Measurements from ENCODE around the gene TRMT5. TPM values are rescaled to one million over a fixed set of nuclear protein-coding genes. Genes with fewer than 3 reads are reported as not detected.

Gene TRMT5
- total RNA-seq, 2 donors from 2014 or later, result 8.3 to 9.5 TPM

DNA sequence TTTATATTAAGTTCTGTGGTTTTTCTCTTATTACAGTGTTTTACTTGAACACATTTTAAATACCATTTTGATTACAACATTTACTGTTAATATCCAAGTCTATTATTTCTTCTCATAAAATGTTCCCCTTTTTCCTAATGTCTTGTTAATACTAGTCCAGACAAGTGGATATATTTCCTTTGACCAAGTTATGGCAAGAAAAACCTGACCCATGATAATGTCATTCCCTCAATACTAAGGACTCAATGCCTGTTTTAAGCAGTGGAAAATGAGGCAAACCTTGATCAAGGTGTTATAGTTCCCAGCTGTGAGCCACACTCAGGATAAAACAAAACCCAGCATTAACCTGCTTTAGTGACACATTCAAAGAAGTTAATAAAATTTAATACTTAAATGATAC, 12.2 kb downstream of the TRMT5 start:
- intact Hi-C loops (cut with DNase I, micrococcal nuclease), result no loop called here
- ATAC-seq (no peak), DNase-seq (no peak)

DNA sequence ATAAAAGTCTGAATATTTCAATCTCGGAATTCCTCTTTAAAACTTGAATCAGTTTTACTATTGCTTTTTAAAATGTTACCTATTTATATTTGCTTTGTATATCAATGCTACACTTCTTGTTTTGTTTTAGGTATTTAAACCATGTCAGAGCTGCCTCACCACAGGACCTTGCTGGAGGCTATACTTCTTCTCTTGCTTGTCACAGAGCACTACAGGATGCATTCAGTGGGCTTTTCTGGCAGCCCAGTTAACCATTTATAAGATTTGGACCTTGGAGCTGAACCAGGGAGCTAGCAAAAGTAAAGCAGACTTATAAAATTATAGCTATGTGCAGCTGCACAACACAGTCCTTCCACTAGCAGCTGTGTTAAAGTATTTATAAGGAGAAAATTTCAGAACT, 12.8 kb downstream of the TRMT5 start:
- no peak for DNase-seq
- no peak for ATAC-seq
- intact Hi-C loops (cut with DNase I, micrococcal nuclease), result no loop called here

DNA sequence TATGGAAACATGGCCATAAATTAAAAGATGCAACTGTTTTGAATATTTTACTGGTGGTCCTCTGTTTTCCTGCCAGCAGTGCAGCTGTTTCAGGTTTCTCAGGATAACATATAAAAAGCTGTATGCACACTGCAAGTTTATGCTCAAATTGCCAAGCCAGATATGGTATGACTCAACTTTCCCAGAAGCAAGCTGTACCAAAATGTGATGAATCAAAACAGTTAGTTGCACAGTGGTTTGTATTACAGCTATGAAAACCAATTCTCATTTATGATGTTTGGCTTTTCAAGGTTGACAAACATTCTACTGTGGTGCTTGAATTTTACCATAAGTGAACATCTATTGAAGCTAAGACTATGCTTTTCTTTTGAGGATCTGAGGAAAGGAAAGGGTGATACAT, 15.5 kb downstream of the TRMT5 start:
- ATAC-seq, result no peak
- intact Hi-C loops (cut with DNase I, micrococcal nuclease), result no loop called here
- no peak for DNase-seq

DNA sequence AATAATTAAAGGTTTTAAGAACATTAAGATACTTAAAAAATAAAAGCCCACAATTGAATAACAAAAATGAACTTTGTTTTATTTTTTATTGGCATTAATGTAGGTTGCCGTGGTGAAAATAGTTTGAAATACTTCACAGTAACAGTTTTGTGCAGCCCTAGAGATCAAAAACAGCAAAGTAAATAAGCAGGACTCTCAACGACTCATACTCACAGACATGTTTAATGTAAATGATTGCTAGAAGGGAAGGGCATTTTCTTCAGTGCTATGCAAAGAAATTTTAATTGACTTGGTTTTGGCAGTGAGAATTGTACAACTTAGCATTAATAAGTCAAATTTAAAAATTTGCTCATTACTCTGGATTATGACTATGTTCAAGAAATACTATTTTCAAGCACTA, 16.0 kb downstream of the TRMT5 start:
- DNase-seq (no peak), ATAC-seq (no peak)
- intact Hi-C loops (cut with DNase I, micrococcal nuclease), result no loop called here

DNA sequence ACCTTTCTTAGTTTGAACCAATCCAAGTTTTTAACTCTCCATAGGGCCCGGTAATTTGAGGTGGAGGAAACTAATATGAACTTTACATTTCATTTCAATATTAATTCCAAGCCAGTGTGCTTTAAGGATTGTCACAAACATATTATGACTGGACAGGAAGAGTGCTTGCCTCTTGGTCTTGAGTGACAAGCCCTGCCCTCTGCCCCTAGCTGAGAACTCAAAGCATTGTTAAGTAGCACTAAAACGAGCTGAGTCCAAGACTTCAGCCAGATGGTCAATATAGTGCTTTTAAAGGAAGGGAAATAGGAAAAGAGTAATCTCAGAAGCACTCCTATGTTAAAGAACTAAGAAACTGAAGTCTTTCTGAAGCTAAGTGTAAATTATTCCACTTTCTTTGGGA, 17.1 kb downstream of the TRMT5 start:
- intact Hi-C loops (cut with DNase I, micrococcal nuclease), result no loop called here
- no peak for DNase-seq
- ATAC-seq, result peak; percentile 69

DNA sequence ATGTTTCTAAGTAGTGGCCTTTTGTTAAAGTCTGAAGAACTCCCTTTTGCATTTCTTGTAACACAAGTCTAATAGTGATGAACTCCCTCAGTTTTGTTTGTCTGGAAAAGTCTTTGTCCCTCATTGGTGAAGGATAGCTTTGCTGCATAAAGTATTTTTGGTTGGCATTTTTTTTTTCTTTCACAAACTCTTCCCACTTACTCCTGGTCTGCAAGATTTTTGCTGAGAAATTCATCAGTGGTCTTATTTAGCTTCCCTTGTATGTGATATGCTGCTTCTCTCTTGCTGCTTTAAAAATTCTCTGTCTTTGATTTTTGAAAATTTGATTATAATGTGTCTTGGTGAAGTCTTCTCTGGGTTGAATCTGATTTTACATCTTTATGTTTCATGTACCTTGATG, 22.7 kb downstream of the TRMT5 start:
- no peak for ATAC-seq
- intact Hi-C loops (cut with DNase I, micrococcal nuclease), result no loop called here
- no peak for DNase-seq

DNA sequence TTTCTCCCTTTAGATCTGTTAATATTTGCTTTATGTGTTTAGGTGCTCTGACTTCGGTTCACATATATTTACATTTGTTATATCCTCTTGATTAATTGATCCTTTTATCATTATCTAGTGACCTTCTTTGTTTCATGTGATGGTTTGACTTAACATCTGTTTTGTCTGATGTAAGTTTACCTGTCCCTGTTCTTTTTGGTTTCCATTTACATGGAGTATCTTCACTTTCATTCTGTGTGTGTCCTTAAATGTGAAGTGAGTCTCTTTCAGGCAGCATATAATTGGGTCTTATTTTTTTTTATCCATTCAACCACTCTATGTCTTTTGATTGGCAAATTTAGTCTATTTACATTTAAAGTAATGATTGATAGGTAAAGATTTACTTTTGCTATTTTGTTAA, 24.2 kb downstream of the TRMT5 start:
- ATAC-seq, result no peak
- no peak for DNase-seq
- intact Hi-C loops (cut with DNase I, micrococcal nuclease), result no loop called here

DNA sequence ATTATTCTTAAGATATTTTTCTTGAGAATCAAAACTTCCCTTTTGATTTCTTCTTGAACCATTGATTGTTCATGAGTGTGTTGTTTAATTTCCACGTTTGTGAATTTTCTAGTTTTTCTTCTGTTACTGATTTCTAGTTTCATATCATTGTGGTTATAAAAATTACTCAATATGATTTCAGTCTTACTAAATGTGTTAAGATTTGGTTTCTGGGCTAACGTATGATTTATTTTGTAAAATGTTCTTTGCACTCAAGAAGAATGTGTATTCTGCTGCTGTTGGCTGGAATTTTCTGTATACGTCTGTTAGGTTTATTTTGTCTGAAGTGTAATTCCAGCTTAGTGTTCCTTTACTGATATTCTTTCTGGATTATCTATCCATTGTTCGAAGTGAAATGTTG, 24.7 kb downstream of the TRMT5 start:
- intact Hi-C loops (cut with DNase I, micrococcal nuclease), result no loop called here
- no peak for ATAC-seq
- DNase-seq, result no peak

DNA sequence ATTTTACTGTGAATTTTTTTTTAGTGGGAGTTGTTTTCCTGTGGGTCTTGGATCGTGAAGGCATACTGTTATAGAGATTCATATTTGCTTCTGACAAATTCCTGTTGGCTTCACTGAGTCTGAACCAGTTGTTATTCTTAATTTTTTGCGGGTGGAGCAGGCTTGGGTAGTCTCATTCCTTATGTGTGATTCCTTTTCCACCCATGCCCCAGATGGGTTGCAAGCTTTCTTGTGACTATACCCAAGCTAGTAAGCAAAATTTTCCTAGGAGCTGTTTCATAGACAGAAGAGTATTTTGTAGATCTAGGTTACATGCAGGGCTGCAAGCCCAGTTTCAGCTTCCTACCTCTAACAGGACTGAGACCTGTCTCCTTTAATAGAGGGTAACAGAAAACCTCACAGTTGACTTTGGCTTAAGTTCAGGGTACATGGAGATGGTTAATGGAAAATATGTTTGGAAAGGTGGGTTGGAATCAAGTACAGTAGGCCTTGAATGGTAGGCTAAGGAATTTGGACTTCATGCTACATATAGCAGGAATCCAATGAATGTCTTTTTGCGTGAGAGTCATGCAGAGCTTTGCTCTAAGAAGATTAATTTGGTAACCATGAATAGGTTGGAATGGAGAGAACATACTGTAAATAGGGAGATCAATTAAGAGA, 29.0 kb downstream of the TRMT5 start:
- DNase-seq, result no peak
- ATAC-seq, result no peak
- intact Hi-C loops (cut with DNase I, micrococcal nuclease), result no loop called here

DNA sequence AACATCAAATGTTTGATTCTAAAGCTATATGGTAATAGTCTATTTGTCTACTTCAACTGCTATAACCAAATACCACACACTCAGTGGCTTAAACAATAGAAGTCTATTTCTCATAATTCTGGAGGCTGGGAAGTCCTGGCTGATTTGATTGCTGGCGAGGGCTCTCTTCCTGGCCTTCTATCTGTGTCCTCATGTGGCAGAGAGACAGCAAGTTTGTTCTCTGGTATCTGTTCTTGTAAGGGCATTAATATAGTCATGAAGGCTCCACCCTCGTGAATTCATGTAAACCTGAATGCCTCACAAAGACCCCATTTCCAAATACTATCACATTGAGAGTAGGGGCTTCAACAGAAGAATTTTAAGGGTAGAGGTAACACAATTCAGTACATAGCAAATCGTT, 34.1 kb downstream of the TRMT5 start:
- ATAC-seq (no peak), DNase-seq (no peak)
- intact Hi-C loops (cut with DNase I, micrococcal nuclease), result no loop called here

DNA sequence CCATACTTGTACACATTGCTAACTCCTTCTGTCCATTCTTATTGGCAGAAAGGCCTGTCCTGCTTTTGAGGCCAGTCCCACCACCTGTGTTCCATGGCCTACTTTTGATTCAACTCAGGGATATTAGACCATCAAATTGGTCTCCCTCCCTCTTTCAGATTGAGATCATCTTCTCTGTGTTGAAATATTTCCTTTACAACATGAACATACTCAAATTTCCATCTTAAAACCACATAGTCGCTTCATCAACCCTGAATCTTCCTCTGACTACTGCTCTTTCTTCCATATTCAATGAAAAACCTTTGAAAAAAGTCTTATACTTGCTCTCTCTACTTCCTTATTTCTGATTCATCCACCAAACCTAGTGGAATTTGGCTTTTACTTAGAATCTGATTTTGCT, 34.9 kb downstream of the TRMT5 start:
- intact Hi-C loops (cut with DNase I, micrococcal nuclease), result no loop called here
- DNase-seq, result no peak
- no peak for ATAC-seq

DNA sequence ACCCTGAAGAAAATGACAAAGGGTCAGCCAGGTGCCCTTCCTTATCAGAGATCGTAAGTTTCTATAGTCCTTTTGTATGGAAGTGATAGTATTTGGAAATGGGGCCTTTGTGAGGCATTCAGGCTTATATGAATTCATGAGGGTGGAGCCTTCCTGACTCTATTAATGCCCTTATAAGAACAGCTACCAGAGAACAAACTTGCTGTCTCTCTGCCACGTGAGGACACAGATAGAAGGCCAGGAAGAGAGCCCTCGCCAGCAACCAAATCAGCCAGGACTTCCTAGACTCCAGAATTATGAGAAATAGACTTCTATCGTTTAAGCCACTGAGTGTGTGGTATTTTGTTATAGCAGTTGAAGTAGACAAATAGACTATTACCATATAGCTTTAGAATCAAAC, 36.7 kb downstream of the TRMT5 start:
- intact Hi-C loops (cut with DNase I, micrococcal nuclease), result no loop called here
- ATAC-seq (no peak), DNase-seq (no peak)

DNA sequence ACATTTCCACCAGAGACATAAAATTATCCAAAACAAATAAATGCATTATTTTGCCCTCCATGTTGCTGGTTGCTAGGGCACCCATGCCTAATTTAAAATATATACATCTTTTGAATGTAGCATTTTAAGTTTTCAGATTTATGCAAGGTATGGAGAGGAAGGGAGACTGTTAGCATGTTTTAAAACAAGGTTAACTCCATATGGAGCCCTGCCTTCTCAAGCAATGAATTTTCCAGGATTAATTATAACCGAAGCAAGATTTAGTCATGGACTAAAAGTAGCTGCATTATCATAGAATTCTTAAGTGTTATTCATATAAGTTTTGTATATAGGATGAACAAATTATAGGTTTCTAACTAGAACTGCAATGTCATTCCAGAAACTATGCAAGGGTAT, 37.2 kb downstream of the TRMT5 start:
- intact Hi-C loops (cut with DNase I, micrococcal nuclease), result no loop called here
- no peak for ATAC-seq
- no peak for DNase-seq

DNA sequence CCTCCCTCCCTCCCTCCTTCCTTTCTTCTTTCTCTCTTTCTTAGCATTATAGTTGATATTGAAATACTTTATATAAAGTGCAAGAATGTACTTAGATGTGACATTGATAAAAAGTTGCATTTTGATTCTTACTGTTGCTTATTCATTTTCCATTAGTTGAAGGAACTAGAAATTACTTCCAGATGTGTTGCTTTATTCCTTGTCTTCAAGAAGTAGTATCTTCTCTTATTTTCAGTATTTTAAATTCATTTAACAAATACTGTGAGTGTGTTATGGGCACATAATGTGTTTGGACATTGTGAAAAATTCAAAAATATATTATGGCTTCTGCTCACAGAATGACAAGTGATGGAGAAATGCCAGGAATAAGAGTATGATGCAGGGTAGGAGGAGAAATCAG, 45.6 kb downstream of the TRMT5 start:
- DNase-seq (no peak), ATAC-seq (no peak)
- intact Hi-C loops (cut with DNase I, micrococcal nuclease), result no loop called here

DNA sequence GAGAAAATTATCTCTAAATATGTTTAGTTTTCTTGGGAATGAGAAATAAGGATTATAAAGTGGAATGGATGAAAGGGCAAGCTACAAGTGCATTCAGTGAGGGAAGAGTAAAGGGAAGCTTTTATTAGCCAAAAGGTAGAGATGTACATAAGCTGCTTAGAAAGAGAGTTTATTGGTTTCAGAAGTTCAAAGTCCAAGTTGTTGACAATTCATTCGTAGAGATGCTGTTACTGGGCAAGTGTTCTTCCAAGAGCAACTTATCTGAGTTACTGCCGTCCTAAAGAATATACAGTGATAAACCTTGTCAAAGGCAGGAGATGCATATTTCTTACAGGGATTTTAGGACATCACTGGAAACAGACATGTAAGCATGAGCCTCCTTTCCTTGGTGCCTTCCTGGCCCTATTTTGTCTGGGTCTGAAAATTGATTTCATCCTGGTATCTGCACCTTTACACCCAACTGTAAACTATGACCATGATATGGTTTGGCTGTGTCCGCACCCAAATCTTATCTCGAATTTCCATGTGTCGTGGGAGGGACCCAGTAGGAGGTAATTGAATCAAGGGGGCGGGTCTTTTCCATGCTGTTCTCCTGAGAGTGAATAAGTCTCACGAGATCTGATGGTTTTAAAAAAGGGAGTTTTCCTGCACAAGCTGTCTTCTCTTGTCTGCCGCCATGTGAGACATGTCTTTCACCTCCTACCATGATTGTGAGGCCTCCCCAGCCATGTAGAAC, 46.8 kb downstream of the TRMT5 start:
- DNase-seq, result no peak
- peak; percentile 96 for ATAC-seq
- intact Hi-C loops (cut with DNase I, micrococcal nuclease), result no loop called here

DNA sequence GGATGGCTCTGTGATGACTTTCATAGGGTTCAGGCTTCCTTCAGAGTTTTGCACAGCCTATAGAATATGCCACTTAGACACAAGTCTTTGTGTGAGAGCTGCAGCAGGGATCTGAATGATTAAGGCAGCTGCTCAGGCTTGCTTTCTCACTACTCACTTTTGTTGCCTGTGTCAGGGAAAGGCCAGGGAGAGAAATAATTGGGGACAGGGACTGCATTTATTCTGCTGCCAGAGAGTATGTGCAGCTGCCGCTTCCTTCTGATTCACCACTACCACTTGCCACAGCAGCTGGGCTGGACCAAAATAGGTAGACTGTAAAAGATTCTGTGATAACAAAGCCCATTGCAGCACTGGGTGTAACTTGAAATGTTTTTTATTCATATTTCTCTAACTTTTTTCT, 49.7 kb downstream of the TRMT5 start:
- DNase-seq (no peak), ATAC-seq (no peak)

DNA sequence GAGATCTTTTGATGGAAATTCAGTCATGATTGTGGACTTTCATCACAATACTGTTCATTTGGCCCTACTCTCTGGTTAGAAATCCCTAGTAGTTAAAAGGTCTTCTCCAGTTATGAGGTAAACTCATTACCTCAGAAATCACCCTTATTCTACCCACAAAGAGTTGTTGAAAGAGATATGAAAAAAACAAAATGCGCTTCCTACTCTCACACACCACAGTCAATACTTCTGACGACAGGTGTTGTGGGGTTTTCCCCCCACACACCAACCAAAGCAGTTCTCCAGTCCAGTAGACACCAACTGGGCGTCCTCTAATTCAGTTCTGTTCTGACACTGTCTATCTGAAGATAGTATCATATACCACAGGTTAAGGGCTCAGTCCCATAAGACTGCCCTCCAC, 54.9 kb downstream of the TRMT5 start:
- intact Hi-C loops (cut with DNase I, micrococcal nuclease), result no loop called here
- ATAC-seq (no peak), DNase-seq (no peak)

More for the DNA sequence above, 49.7 kb downstream of the TRMT5 start:
- intact Hi-C loops (cut with DNase I, micrococcal nuclease), result no loop called here

DNA sequence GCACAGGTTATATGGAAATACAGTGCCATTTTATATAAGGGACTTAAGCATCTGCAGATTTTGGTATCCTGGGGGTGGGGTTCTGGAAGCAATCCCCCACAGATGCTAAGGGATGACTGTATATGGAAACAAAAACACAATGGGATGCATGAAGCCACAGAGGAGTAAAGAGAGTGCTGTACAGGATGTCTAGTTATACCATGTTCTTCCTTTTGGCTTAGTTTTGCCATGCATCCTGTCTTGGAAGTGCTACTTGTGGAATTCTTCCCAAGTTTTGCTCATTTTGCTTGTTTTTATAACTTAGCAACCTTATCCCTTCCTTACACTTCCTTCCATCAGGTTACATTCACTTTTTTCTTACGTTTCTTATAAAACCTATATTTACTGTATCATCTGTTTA, 55.6 kb downstream of the TRMT5 start:
- DNase-seq (no peak), ATAC-seq (no peak)
- intact Hi-C loops (cut with DNase I, micrococcal nuclease), result no loop called here

DNA sequence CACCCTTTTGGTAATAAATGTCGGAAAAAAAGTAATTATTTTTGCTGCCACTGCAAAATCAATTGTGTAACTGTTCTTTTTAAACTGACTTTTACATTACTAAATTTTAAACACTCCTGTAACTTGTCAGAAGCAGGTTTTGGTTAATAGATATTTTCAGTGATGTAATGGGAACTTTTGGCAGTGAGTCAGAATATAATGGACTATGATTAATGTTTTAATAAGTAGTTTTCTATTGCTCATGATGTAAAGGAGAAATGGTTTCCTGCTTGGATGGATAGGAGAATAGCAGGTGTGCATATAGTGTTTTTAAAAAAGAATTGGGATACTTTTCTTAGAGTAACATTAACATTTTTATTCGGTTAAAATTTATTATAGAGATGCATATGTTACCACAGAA, 58.8 kb downstream of the TRMT5 start:
- intact Hi-C loops (cut with DNase I, micrococcal nuclease), result no loop called here
- ATAC-seq (no peak), DNase-seq (no peak)
